Measurements from ENCODE around the gene ACBD6. TPM values are rescaled to one million over a fixed set of nuclear protein-coding genes. Genes with fewer than 3 reads are reported as not detected.

Gene ACBD6
- total RNA-seq (10 to 100 TPM; 16.1 to 17.3 TPM), polyA plus RNA-seq (10 to 100 TPM in 1 of 2 donors, 1 to 10 TPM in 1; 8.3 to 11.9 TPM)

GRCh38 chr1:180502361-180503279 is at the start of gene ACBD6:
TSS of gene ACBD6 (minus strand) at chr1:180502577. CDS start at chr1:180502266, 311 bp downstream.
- TF ChIP-seq CTCF (IDR thresholded peaks at IDR 0.05; ENCODE audit: low read depth, low read length, missing input control) (peak; percentile 1), SP1 (IDR thresholded peaks at IDR 0.05) (peak; percentile 34), TAF1 (conservative IDR thresholded peaks at IDR 0.05) (peak; percentile 47), MAX (IDR thresholded peaks at IDR 0.05) (peak; percentile 53), RAD21 (IDR thresholded peaks at IDR 0.05) (no peak), REST (IDR thresholded peaks at IDR 0.05) (peak; percentile 23), EGR1 (IDR thresholded peaks at IDR 0.05; ENCODE audit: low read depth in 2 of 2) (no peak), JUND (IDR thresholded peaks at IDR 0.05) (no peak), NR2F2 (IDR thresholded peaks at IDR 0.05) (no peak), ATF3 (IDR thresholded peaks at IDR 0.05) (no peak), YY1 (IDR thresholded peaks at IDR 0.05) (peak; percentile 35), RXRA (IDR thresholded peaks at IDR 0.05) (peak in 1 of 2 donors; percentile 14), HNF4G (IDR thresholded peaks at IDR 0.05) (no peak), ZBTB33 (IDR thresholded peaks at IDR 0.05) (peak; percentile 41), FOXA1 (IDR thresholded peaks at IDR 0.05) (no peak), GABPA (IDR thresholded peaks at IDR 0.05 in 1 of 2, conservative IDR thresholded peaks at IDR 0.05 in 1 of 2) (peak; percentile 26 to 55)
- H3K4me3 ChIP-seq (ENCODE audit: low read depth in 1 of 3, low read length in 3 of 3) = peak within 1 kb of the TSS; percentile 62 to 84 (median 73)

More at GRCh38 chr1:180502361-180503279, at the start of gene ACBD6:
- peaks cover 0 to 13% (median 8%) of the 10 kb centered on the region in 4 donors for H3K4me1 ChIP-seq (ENCODE audit: control insufficient read depth in 4 of 4, insufficient read depth in 4 of 4, low read length in 3 of 4)
- no peaks in the 10 kb centered on the region for H3K27me3 ChIP-seq (ENCODE audit: control insufficient read depth in 4 of 4, insufficient read depth in 4 of 4, low read length in 3 of 4)
- no peaks in the 10 kb centered on the region for H3K9me3 ChIP-seq (ENCODE audit: control insufficient read depth in 4 of 4, low read length in 3 of 4)
- DNase-seq (ENCODE audit: low spot score) = peak; percentile 83
- WGBS = under 1% methylated on average over 83 of the region's 83 CpGs
- H3K36me3 ChIP-seq (ENCODE audit: control insufficient read depth in 4 of 4, insufficient read depth in 3 of 4, low read depth in 1 of 4, low read length in 3 of 4) = no peaks in the 10 kb centered on the region
- peak within 1 kb of the TSS; percentile 47 to 68 for H3K9ac ChIP-seq (ENCODE audit: low read depth in 1 of 2, low read length in 2 of 2)
- H3K27ac ChIP-seq (ENCODE audit: low read depth in 1 of 2, low read length in 2 of 2) = peak within 1 kb of the TSS; percentile 79 to 89

Data from liver (tissue), 9 donors.